NCI-H2107 treated with DMSO at 0.1 percent for 48 hours (cell line): Measurements from ENCODE around the gene TSHZ1.

Experiments
- DNase-seq: peaks from one replicate; lab custom pipeline; 2025; ENCODE audit not compliant: unreplicated experiment; lab: John Stamatoyannopoulos, UW

Gene TSHZ1

DNA sequence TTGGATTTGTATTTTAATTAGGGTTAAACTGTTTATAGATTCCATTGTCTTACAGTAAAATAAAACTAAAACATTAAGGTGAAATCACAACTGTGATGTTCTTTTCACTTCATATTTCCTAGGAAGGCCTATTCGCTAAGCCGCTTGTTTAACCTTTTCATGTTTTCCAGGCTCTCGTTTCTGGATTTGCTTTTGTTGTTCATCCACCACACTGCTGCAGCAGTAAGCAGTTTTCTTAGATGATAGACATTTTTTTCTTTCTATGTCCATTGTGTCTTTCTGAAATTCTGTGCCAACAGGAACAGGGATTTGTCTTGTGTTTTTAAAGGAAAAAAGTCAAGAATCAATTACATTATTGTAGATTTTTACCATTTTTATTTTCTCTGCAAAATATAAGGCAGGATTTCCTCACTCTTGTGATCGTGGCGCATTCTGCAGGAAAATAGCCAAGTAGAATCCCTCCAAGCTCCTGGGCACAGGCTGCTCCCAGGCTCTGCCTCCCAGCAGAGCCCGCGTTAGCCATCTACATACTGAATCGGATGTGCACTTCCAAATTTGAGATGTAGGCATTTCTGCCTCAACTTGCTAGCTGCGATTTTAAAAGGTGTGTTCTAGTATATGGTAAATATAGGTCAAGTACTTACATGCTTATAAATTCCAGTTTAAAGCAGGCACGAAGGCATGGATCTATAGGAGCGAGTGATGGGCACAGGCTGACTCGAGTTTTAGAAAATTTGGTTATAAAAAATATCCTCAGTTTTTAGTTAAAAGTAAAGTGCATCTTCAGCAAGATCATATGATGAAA is 10.2 kb downstream of the TSHZ1 start:
- no peak for DNase-seq

DNA sequence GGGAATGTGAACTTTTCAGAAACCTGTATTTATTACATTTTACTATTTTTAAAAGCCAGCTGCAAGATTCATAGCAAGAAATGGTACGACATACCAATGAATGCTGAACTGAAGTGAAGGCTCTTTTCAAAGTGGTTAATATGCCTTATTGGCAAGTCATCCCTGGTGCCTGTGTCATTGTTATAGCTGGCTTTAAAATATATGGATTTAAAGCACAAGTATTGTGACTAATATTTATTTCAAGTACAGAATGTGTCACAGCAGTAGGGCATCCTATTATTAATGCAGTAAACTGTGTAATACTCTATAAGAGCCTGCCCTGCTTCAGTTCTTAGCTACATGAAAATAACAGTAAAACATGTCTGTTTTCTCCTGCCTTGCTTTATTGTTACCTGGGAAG is 10.8 kb downstream of the TSHZ1 start:
- DNase-seq = no peak

DNA sequence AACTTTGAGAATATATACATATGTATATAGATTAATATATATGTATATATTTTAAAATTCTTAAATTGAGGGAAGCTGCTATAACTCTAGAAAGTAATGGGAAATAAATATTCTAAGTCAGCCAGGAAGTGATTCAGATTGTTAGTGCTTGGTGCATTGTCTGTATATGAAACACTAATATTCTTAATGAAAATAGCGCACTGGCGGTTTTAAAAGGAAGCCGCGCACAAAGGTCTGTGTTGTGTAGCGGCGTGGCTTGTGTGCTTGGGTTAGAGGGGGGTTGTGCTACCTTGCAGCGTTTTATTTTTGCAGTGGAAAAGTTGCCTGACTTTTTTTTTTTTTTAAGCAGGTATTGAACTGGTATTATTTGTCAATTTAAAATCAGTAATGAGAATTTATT is 11.3 kb downstream of the TSHZ1 start:
- no peak for DNase-seq

DNA sequence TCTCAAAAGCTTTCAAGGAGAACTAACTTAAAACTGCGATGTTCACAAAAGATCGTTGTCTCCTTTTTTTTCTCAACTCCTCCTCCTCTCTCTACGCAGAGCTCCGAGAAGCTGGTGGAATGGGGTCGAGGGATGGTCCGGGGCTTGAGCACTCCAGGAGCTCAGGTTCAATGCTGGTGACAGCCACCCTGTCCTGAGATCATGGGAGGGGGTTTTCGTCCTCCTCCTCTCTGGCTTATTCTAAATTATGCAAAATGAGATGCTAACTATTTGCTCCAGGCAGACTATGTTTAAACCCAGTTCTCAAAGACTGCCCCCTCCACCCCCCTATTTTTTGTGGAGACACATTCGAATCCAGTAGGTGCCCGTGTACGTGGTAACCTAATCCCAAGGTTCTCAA is 11.8 kb downstream of the TSHZ1 start:
- DNase-seq = no peak

DNA sequence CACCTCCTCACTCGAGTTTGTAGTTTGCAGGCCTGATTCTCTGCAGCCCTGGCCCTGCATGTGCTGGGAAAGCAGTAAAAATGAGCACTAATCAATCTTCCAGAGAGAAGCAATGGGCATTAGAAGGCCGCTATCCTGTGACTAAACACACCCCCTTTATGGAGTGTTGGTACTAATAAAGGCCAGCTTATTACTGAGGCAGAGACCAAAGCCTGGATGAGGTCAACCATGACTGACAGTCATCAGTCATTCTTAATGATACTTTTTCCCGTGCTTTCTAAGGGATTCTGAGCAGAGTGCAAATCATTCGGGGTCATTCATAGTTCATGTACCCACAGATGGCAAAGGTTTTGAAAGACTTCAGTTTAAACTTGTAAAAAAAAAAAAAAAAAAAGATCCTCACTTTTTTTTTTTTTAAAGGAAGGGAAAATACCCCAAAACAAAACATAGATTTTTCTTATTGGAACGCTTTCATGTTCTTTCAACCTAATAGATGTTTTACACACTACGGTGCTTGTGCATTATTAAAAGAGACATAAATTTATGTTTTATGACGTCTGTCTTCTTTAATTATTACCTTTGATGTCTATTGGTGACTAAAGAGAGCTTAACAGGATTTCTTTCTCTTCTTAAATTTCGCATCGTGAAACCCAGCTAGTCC is 13.2 kb downstream of the TSHZ1 start:
- DNase-seq = no peak

DNA sequence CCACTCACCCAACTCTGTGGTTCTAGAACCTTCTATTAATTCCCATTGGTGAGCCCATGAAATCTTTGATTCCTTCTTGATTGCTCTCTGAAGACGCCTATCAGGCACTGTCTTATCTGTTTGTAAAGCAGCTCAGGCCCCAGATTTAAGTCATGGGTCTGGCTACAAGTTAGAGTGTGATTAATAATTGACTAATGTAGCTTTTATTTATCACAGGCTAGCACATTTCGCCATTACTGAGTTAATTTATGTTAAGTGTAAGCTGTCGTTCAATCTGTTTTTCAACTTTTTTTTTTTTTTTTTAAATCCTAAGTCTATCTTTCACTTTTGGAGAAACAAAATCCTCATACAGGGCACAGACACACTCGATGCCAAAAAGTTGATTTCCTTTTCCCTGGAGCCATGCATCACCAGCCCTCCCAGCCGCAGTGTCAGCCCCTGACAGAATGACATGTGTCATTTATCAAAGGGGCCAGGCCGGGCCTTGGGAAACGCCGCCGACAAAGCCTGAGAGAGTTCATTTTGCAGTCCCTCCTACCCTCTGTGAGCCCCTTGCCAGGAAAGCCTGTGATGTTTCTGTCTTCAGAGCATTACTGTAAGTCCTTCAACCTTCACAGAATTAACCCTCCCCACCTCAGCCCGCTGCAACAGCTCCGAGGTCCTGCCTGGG is 15.8 kb downstream of the TSHZ1 start:
- DNase-seq = no peak

DNA sequence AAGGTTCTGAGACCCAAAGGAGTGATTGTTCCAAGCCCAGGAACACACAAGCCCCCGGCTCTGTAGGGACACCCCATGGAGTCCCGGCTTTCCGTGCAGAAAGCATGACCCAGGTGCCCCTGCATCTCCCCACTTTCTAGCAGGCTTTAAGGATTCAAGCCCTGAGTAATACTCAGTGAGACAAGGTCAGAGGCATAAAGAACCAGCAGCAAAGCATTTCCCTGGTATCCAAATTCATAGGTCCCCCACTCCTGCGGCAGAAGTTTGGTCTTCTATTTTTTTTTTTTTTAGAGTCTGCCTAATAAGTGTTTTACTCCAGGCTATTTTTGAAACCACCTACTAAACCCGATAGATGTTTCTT is 16.3 kb downstream of the TSHZ1 start:
- DNase-seq = no peak

DNA sequence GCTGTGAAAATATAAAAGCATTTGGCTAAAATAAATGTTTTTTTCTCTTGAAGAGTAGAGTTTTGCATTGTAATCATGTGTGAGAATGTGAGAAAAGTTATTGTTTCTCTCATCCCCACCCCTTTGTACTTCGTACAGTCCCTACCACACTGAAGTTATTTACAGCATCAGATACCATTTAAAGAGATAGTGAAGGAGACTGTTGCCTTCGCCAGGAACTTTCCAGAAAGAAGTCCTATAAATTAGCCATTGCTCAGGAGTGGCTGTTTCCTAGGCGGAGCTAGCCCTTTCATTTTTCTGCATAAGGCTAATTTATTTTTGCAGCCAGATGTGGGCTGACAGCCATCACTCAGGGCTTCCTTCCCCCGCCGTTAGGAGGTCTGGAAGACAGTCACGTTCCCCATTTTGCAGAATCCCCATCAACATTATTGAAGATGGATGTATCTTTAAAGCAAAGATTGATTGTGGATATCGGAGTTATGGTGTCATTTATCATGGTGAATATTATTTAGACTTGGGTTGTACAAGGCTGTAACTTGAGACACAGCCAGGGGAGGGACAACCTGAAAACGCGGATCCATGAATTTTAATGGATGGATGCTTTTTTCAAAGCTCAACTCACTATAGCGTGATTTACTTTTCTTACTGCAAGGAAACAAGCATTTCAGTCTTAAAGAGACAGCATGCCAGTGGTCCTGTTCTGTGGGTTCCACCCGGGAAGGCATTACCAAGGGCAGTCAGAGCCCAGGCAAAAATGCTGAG is 17.1 kb downstream of the TSHZ1 start:
- DNase-seq = no peak

DNA sequence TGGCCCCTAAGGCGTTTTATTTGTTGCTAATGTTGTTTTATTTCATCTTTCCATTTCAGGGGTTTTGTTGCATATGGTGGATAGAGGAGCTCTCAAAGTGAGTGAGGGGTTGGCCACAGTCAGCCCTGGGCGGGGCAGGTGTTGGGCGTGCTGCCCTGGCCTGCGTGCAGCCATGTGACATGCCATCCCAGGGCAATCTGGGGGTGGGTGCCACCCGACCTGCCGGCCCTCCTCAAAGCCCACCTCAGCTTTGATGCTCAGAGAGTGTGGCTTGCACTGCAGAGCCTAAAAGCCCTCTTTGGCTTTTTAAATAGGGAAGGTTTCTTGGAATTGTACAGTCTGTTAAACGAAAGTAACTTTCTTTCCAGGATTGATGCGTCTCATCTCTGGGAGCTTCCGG is 18.4 kb downstream of the TSHZ1 start:
- DNase-seq = no peak

DNA sequence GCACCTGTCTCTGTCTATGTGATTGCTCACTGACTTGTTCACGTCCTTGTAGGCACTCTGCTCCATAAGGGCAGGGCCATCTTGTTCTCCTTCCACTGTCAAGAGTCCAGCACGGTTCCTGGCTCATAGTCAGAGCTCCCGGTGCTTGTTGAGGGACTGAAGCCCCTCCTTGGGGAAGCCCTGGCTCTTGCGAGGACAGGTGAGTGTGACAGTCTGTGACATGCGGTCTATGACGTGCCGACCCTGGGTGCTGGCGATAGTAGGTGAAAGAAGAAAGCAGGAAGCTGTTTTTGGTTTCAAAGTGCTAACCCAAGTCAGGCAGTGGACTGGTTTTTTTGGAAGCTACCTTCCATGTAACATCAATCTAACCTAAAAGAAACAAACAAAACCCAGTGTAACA is 18.8 kb downstream of the TSHZ1 start:
- no peak for DNase-seq

DNA sequence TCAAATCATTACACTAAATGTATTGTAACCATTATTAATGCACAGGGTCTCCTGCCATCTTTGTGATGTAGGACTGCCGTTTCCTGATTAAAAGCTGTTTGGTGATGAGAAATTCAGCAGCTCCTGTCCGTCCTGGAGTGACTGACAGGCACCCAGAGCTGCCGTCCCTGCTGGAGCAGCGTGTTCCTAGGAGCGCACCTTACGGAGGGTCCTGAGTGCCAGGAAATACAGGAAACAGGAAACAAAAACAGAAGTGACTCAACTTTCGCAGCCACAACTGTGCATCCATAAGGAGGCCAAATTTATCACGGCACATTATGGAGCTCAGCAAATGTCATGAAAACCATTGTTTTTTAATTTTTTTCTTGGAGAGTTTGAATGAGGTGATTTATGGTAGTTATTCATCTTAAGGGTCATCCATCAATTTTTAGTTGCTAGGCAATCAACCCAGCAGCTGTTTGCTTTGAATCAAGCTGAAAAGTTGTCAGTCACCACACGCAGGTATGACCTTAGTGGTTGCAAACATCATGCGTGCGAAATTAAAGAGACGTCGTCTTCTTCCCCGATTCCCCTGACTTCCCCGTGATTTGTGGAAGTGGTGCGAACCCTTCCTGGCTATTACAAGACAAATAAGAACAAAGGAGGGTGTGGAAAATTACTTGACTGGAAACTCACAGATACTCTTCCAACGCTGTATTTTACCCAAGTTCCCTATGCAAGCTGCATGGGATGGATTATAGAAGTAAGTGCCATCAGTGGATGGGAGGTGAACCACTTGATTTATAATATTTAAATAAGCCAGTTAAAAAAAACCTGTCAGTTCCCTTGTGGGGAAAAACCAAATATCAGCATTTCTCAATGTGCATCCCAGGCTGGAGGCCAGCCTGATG is 19.8 kb downstream of the TSHZ1 start:
- DNase-seq = no peak

DNA sequence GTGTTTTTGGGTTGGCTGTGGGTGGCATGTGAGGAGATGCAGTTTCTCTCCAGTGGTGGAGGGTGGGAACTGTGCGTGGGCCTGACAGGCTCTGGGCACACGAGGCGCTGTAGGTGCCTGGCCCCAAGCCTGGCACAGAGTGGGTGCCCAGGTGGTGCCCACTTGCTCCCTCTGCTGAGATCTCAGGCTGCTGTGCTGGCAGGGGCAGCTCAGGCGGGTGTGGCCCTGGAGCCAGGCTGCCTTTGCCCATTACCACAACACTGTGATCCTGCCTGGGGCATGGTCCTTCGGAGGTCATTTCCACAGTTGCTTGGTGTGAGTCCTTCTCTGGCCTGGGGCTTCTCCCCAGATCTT is 20.4 kb downstream of the TSHZ1 start:
- no peak for DNase-seq

DNA sequence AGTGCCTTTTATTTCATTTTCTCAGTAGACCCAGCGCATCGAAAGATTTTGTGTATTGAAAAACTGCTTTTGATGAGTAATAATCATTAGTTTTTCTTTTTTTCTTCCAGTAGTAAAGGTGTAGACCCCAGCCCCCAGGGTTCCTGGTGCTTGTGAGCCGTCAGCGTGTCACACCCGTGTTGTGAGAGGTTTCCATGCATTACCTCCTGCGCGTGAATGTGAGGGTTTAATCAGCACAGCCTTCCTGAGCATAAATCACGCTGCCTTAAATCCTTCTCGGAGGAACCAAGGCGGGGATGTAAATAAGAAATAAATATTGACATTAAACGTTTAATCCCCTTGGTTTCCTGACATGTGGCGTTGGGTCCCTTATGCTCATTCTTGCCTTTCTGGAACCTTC is 24.3 kb downstream of the TSHZ1 start:
- no peak for DNase-seq

DNA sequence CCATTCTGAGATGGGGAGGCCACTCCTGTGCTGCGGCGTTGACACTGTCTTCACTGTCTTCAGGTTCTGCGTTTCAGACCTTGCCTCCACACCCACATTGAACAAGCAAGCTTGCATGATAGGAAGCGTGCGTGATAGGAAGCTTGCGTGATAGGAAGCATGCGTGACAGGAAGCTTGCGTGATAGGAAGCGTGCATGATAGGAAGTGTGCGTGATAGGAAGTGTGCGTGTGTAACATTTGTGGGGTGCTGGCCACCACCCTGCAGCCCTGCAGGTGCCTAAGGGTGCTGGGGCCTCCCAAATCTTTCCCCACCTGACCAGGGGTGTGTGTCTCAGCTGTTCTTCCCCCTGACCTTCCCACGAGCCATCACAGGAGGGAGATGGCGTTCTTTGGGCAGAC is 25.3 kb downstream of the TSHZ1 start:
- no peak for DNase-seq

DNA sequence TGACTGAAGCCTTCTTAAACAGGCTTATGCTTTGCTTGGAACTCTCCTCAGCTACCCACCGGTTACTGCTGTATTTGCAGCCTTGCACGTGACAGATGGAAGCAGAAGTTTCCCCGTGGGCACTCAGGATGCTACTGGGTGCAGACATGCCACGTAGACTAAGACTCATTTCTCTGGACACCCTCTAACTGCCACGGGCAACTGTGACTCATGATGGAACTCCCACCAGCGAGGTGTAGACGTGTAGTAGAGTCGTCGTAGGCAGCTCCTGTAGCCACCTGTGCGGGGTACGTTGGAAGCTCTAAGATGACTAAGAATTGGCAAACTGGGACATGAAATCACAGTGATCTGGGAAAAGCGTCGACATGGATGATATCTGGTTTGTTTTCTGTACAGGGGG is 27.5 kb downstream of the TSHZ1 start:
- no peak for DNase-seq

DNA sequence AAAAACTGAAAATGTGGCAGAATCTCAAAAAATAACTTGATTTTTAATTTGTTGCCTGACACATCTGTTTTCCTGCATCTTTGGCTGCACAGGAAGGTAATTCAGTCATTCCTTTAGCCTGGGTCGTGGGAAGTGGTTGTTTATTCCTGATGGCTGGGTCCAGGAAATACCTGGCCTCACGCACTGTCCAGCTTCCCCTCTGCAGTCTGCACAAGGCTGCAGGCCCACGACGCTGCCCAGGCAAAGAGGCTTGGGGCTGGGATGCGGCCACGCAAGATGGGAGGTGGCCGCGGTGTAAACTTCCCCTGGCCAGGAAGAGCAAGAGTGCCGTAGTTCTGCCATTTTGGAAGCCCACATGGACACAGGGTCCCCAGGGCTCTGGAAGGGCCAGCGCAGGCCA is 28.2 kb downstream of the TSHZ1 start:
- no peak for DNase-seq

DNA sequence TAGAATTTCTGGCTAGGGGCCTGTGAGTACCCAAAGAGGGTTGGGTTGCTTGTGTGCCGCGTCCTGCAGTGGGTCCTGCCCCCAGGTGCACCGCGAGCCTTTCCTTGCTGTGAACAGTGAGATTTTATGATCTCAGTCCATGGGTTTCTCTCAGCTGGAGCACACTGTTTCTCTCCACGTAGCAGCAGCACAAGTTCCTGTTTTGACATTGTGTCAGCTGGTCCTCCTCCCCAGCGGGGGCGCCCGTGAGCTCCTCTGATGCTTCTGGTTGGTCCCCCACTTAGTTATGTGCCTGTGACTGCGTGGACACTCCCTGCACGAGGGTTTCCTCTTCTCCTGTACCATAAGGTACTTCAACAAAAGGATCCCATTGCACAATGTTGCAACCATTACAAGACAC is 29.8 kb downstream of the TSHZ1 start:
- DNase-seq = no peak

DNA sequence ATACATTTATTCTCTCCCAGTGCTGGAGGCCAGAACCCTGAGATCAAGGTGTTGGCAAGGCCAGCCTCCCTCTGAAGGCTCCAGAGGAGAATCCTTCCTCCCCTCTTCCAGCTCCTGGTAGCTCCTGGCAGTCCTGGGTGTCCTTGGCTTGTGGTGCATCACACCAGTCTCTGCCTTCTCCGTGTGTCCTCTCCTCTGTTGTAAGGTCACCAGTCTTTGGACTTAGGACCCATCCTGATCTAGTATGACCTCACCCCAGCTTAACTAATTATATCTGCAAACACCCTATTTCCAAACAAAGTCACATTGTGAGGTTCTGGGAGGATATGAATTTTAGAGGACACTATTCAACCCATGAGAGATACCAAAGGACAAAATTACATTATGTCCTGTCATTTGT is 31.1 kb downstream of the TSHZ1 start:
- DNase-seq = no peak

DNA sequence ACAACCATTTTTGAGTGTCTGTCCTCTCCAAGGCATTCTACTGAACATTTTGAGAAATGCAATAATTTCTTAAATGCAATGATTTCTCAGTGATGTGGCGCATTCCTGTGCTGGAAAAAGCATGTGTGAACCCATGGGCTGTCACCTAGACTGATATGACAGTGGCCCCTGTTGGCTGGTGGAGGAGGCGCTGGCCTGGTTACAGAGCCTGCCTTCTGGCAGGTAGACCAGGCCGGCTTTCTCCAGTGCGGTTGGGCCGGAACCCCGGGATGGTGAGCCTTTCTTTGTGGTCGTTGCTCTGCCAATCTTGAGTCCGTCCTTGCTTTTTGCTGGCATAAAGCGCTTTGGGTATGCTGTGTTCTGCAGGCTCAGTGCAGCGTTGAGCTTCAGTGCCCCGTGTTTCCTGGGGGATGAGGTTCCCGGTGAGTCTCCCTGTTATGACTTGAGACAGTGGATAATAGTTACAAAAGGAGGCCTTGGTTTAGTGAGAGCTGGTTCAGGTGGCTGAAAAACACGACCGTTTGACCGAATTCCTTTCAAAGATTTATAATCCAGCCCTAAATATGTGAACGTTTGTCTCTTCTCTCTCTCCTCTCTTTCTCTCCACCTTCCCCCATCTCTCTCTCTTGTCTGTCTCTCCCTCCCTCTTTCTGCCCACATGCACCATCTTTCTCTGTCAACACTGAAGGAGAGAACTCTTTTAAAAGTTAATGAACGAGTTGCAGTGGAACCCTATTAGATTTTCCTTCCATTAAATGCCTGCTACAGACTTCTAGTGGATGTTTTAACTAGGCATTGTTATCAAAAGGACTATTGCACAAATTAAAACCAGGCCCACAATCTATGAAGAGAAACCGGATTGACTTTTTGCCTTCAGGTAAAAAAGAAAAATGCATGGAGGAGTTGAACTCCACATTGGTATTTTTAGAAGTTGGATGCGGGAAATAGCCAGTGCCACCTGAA is 34.0 kb downstream of the TSHZ1 start:
- peak; percentile 28 for DNase-seq
